ENCODE results near the gene ANKMY1. TPM values are rescaled to one million over a fixed set of nuclear protein-coding genes. Genes with fewer than 3 reads are reported as not detected.

Gene ANKMY1, protein sequence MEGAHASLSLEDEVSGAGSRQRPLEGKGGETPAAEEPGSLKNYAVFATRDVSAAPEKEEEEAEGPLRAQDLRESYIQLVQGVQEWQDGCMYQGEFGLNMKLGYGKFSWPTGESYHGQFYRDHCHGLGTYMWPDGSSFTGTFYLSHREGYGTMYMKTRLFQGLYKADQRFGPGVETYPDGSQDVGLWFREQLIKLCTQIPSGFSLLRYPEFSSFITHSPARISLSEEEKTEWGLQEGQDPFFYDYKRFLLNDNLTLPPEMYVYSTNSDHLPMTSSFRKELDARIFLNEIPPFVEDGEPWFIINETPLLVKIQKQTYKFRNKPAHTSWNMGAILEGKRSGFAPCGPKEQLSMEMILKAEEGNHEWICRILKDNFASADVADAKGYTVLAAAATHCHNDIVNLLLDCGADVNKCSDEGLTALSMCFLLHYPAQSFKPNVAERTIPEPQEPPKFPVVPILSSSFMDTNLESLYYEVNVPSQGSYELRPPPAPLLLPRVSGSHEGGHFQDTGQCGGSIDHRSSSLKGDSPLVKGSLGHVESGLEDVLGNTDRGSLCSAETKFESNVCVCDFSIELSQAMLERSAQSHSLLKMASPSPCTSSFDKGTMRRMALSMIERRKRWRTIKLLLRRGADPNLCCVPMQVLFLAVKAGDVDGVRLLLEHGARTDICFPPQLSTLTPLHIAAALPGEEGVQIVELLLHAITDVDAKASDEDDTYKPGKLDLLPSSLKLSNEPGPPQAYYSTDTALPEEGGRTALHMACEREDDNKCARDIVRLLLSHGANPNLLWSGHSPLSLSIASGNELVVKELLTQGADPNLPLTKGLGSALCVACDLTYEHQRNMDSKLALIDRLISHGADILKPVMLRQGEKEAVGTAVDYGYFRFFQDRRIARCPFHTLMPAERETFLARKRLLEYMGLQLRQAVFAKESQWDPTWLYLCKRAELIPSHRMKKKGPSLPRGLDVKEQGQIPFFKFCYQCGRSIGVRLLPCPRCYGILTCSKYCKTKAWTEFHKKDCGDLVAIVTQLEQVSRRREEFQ
- 10 to 100 TPM in 4 of 5 donors, 1 to 10 TPM in 1; 8.3 to 79.4 (median 20.4) TPM for total RNA-seq
- polyA plus RNA-seq: 1 to 10 TPM; 3.1 to 8.4 (median 5.8) TPM
- long read RNA-seq, donor 1, partial matches to known transcripts: 6 of 13 reads
- long read RNA-seq, donor 1, other reads (novel, unspliced or antisense): 7 of 13 reads
- long read RNA-seq, donor 2: 0 reads
- long read RNA-seq, donor 3, partial matches to known transcripts: 0 of 5 reads
- long read RNA-seq, donor 3, other reads (novel, unspliced or antisense): 5 of 5 reads
- long read RNA-seq, donor 4: 0 reads
- long read RNA-seq, donor 5, partial matches to known transcripts: 0 of 2 reads
- long read RNA-seq, donor 5, other reads (novel, unspliced or antisense): 0 of 2 reads
- long read RNA-seq, donor 6: 0 reads
- long read RNA-seq, donor 7, partial matches to known transcripts: 57 of 58 reads
- long read RNA-seq, donor 7, other reads (novel, unspliced or antisense): 0 of 58 reads
- long read RNA-seq, donor 8, partial matches to known transcripts: 0 of 1 reads
- long read RNA-seq, donor 8, other reads (novel, unspliced or antisense): 0 of 1 reads
- long read RNA-seq, donor 9, full-length matches to known transcripts: 1 of 1 reads
- long read RNA-seq, donor 9, partial matches to known transcripts: 0 of 1 reads
- long read RNA-seq, donor 9, other reads (novel, unspliced or antisense): 0 of 1 reads
- long read RNA-seq, donor 10, partial matches to known transcripts: 0 of 1 reads
- long read RNA-seq, donor 10, other reads (novel, unspliced or antisense): 0 of 1 reads

DNA sequence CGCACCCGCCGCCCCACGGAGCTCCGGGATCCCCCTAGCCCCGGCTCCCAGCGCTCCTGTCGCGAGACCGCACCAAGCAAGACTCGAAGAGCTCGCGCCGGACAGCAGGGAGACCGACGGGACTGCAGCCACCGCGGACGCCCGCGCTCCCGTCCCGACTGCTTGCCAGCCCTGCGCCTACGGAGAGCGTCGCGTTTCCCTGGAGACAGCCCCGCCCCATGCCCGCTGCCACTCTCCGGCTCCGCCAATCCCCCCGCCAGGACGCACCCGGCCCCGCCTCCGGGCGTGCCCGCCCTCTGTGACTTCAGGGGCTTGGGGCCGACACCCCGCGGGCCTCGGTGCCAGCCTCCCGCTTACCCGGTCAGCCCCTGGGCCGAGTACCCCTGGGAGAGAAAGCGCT, at the start of gene ANKMY1:
Gene ANKMY1, minus strand, starts transcription at position 181 of the 400 bp plus-strand sequence. CDS start 653 bp downstream, outside the sequence.
- intact Hi-C loops (cut with DNase I; ENCODE audit: low total_unique reads): no loop called here
- Histone ChIP-seq H3K4me1 (peaks cover 41 to 51% (median 49%) of the 10 kb centered on the region in 4 donors), H3K36me3 (peaks cover 0 to 18% (median 11%) of the 10 kb centered on the region in 4 donors), H3K9me3 (no peaks in the 10 kb centered on the region), H3K4me3 (peak within 1 kb of the TSS; percentile 44 to 62 (median 50)), H3K27ac (no peak within 1 kb of the TSS), H3K27me3 (peaks cover 0 to 9% (median 4%) of the 10 kb centered on the region in 3 donors)
- DNase-seq: peak; percentile 70 to 94
- TF ChIP-seq POLR2A (IDR thresholded peaks at IDR 0.05): no peak
- no peak for TF ChIP-seq EP300 (IDR thresholded peaks at IDR 0.05)
- TF ChIP-seq, protein P1, sequence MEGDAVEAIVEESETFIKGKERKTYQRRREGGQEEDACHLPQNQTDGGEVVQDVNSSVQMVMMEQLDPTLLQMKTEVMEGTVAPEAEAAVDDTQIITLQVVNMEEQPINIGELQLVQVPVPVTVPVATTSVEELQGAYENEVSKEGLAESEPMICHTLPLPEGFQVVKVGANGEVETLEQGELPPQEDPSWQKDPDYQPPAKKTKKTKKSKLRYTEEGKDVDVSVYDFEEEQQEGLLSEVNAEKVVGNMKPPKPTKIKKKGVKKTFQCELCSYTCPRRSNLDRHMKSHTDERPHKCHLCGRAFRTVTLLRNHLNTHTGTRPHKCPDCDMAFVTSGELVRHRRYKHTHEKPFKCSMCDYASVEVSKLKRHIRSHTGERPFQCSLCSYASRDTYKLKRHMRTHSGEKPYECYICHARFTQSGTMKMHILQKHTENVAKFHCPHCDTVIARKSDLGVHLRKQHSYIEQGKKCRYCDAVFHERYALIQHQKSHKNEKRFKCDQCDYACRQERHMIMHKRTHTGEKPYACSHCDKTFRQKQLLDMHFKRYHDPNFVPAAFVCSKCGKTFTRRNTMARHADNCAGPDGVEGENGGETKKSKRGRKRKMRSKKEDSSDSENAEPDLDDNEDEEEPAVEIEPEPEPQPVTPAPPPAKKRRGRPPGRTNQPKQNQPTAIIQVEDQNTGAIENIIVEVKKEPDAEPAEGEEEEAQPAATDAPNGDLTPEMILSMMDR (IDR thresholded peaks at IDR 0.05): no peak
- TF ChIP-seq POLR2AphosphoS5 (IDR thresholded peaks at IDR 0.05): no peak
- 1 to 6% (median 3%) methylated on average over 16 to 47 of the region's 47 CpGs for WGBS, 5 donors

DNA sequence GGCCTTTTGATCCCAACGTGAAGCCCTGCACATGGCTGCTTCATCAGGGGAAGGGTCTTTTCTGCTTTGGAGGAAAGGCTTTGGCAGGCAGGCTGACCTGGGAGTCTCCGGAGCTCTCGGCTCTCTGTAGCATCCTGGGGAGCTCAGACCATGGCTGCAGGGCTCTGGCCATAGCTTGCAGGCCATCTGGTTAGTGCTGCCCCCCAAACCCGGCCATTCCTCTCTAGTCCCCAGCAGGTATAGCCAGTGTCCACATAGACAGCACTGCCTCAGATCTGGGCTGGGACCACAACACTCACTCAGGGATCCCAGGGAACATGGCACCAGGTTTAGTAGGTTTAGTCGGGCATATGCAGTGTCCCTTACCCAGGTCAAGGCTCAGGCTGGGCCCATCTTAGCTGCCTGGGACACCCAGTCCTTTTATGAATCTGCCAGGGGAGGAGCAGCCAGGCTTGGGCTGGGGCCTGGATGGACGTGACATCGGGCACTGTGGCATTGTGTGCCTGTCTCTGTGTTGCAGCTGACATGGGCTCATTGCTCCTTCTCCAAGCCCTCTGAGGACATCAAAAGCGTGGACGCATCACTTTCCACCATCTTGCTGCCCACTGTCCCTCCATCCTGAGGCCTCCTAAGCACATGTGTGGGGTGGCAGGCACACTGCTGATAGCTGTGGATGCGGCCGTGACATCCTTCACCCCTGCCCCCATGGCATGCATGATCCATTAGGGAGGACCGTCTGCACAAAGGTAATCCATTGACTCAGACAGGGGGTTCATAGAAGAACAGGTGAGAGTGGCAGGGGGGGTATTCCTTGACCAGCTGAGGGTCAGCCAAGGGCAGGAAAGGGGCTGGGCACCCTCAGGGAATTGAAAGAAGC, 48.3 kb upstream of the ANKMY1 start:
- WGBS, 5 donors: 67 to 84% (median 77%) methylated on average over 11 to 12 of the region's 12 CpGs
- Histone ChIP-seq H3K4me3 (peak overlapping the region; percentile 16 to 44 (median 22)), H3K27me3 (no peaks in the 10 kb centered on the region), H3K36me3 (peaks cover 0 to 20% (median 7%) of the 10 kb centered on the region in 4 donors), H3K4me1 (peaks cover 8 to 29% (median 23%) of the 10 kb centered on the region in 4 donors), H3K9me3 (no peaks in the 10 kb centered on the region), H3K27ac (peak overlapping the region; percentile 66 to 84 (median 78))
- DNase-seq: no peak
- intact Hi-C loops (cut with DNase I; ENCODE audit: low total_unique reads): no loop called here
- TF ChIP-seq EP300 (IDR thresholded peaks at IDR 0.05) (no peak), POLR2AphosphoS5 (IDR thresholded peaks at IDR 0.05) (no peak), POLR2A (IDR thresholded peaks at IDR 0.05) (no peak)
- TF ChIP-seq, protein P1 (IDR thresholded peaks at IDR 0.05): no peak

DNA sequence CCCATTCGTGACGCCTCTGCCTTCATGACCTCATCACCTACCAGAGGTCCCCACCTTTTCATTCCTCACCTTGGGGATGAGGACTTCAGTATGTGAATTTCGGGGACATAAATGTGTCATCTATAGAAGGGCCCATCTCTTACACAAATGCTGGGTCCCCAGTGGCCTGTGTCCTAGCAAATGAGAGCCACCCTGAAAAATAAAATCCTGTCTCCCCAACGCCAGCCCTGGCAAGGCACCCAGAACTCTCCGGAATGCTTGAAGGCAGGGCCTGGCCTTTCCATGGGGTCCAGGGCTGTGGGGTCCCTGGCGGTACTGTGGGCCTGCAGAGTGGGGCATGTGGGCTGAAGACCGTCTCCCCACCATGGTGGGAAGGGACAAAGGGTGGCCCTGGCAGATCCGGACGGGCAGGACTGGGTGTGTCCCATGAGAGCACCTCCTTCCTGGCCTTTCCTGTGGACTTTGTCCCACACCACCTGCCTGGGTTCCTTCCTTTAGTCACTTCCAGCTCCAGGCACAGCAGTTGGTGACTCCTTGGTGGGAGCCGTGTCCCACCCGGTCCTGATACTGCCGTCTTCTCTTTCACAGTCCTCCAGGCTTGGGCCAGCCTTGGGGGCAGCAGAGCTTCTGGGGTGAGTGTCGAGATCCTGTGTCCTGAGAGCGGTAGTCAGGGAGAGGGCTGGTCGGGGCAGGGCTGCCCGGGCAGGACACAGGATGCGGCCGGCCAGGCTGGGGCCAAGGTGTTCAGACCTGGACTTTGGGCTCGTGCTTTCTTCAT, 47.3 kb upstream of the ANKMY1 start:
- peak; percentile 71 to 81 for DNase-seq
- Histone ChIP-seq H3K27me3 (no peaks in the 10 kb centered on the region), H3K4me3 (peak overlapping the region; percentile 16 to 44 (median 22)), H3K9me3 (no peaks in the 10 kb centered on the region), H3K27ac (peak overlapping the region; percentile 66 to 84 (median 78)), H3K36me3 (peaks cover 0 to 29% (median 12%) of the 10 kb centered on the region in 4 donors), H3K4me1 (peaks cover 8 to 27% (median 23%) of the 10 kb centered on the region in 4 donors)
- TF ChIP-seq EP300 (IDR thresholded peaks at IDR 0.05) (no peak), POLR2AphosphoS5 (IDR thresholded peaks at IDR 0.05) (peak in 2 of 3 donors; percentile 75 to 78), POLR2A (IDR thresholded peaks at IDR 0.05) (peak in 1 of 4 donors; percentile 14)
- TF ChIP-seq, protein P1 (IDR thresholded peaks at IDR 0.05): no peak
- intact Hi-C loops (cut with DNase I; ENCODE audit: low total_unique reads): no loop called here
- WGBS, 5 donors: 44 to 60% (median 49%) methylated on average over 14 to 19 of the region's 19 CpGs

All from stomach (tissue), 19 donors.